HT1080 (cell line): ENCODE measurements around the gene VAPA. TPM values are rescaled to one million over a fixed set of nuclear protein-coding genes. Genes with fewer than 3 reads are reported as not detected.

Experiments used
- DNase-seq: peaks from one replicate; pipeline ENCODE4 v3.0.0-alpha.2; 2015; ENCODE audit warnings: low read depth
- total RNA-seq: library from RNA; depleted of rRNA; stranded (reverse); fragments of >200 nt; shearing (Covaris generic); gene quantifications from 2 replicates; pipeline ENCODE4 v1.2.3, GENCODE V29; 2014

VAPA gene
- total RNA-seq, 1 experiment from 2014 or later = 347 TPM

- DNase-seq = no peak
Measured at GRCh38 chr18:9913151-9913525, 678 bp upstream of the VAPA start.

- DNase-seq = no peak
Measured at GRCh38 chr18:9914334-9914583, 443 bp downstream of the VAPA start.

- peak; percentile 78 for DNase-seq
Measured at GRCh38 chr18:9914584-9915290, 921 bp downstream of the VAPA start.

GRCh38 chr18:9915291-9916076 lies 1.7 kb downstream of the VAPA start:
- DNase-seq = no peak

- no peak for DNase-seq
Measured at GRCh38 chr18:9916077-9916639, 2.3 kb downstream of the VAPA start.

- no peak for DNase-seq
Measured at GRCh38 chr18:9916808-9917207, 3.0 kb downstream of the VAPA start.

- peak; percentile 81 for DNase-seq
Measured at GRCh38 chr18:9918016-9918680, 4.3 kb downstream of the VAPA start.

- no peak for DNase-seq
Measured at GRCh38 chr18:9919564-9920232, 5.9 kb downstream of the VAPA start.

- DNase-seq = no peak
Measured at GRCh38 chr18:9922592-9923311, 8.9 kb downstream of the VAPA start.

- DNase-seq = no peak
Measured at GRCh38 chr18:9924371-9924943, 10.6 kb downstream of the VAPA start.

GRCh38 chr18:9925369-9925768 lies 11.6 kb downstream of the VAPA start:
- DNase-seq = no peak

GRCh38 chr18:9925795-9926194 lies 12.0 kb downstream of the VAPA start:
- DNase-seq = no peak

- DNase-seq = no peak
Measured at GRCh38 chr18:9926223-9926894, 12.5 kb downstream of the VAPA start.

GRCh38 chr18:9926977-9927376 lies 13.2 kb downstream of the VAPA start:
- no peak for DNase-seq

- no peak for DNase-seq
Measured at GRCh38 chr18:9927392-9928063, 13.7 kb downstream of the VAPA start.

- no peak for DNase-seq
Measured at GRCh38 chr18:9928646-9929259, 14.9 kb downstream of the VAPA start.

- no peak for DNase-seq
Measured at GRCh38 chr18:9930299-9930884, 16.6 kb downstream of the VAPA start.

GRCh38 chr18:9931146-9931545 lies 17.3 kb downstream of the VAPA start:
- no peak for DNase-seq

GRCh38 chr18:9931678-9932077 lies 17.9 kb downstream of the VAPA start:
- DNase-seq = no peak
